IMR-90 (cell line): ENCODE measurements around the gene NHSL1. TPM values are rescaled to one million over a fixed set of nuclear protein-coding genes. Genes with fewer than 3 reads are reported as not detected.
A peak's percentile ranks its signal among the peaks of the same experiment; 100 is the strongest.

Source experiments
- ATAC-seq: fragments of 200-7000 bp; cut with Tn5 transposase; 2 replicates; pipeline ENCODE4 v1.9.1; 2020; ENCODE audit warnings: low read depth, mild to moderate bottlenecking, moderate library complexity
- BruUV-seq: library from RNA; stranded (reverse); fragments of 400-500 nt; replicated peaks from 2 replicates; lab custom pipeline; 2021; lab: Mats Ljungman, UMichigan
- CTCF ChIA-PET: fragments of 300-600 bp; formaldehyde crosslinking; extraction: SDS; loops from one replicate; lab custom pipeline; 2021; ENCODE audit warnings: antibody characterized with exemption; lab: Yijun Ruan, JAX
- POLR2A ChIA-PET: fragments of 300-600 bp; sonication (Branson Sonifier 250); formaldehyde crosslinking; loops from one replicate; lab custom pipeline; 2022; ENCODE audit warnings: antibody characterized with exemption; ENCODE audit not compliant: unreplicated experiment; lab: Charles Lee
- DNase-seq: peaks from one replicate; pipeline ENCODE4 v3.0.0; 2013
- H2AFZ ChIP-seq: replicated peaks from 2 replicates; pipeline ENCODE3; 2013; ENCODE audit warnings: low read length, mild to moderate bottlenecking; ENCODE audit not compliant: poor library complexity
- H2AK5ac ChIP-seq: 2 replicates; pipeline ENCODE4 v1.6.1; 2013; ENCODE audit warnings: low read depth, low read length, inconsistent platforms
- H2AK9ac ChIP-seq: replicated peaks from 2 replicates; pipeline ENCODE3; 2013; ENCODE audit warnings: mild to moderate bottlenecking, low read depth, low read length, moderate library complexity; ENCODE audit not compliant: poor library complexity
- H2BK120ac ChIP-seq: 2 replicates; pipeline ENCODE4 v1.6.1; 2013; ENCODE audit warnings: low read depth, low read length, inconsistent platforms
- H2BK15ac ChIP-seq: 3 replicates; pipeline ENCODE4 v1.6.1; 2013; ENCODE audit warnings: low read depth, low read length, inconsistent platforms
- H2BK20ac ChIP-seq: 2 replicates; pipeline ENCODE4 v1.6.1; 2013; ENCODE audit warnings: low read depth, mild to moderate bottlenecking, inconsistent platforms, low read length, moderate library complexity
- H2BK5ac ChIP-seq: 2 replicates; pipeline ENCODE4 v1.6.1; 2013; ENCODE audit warnings: mild to moderate bottlenecking, low read depth, low read length, inconsistent platforms; ENCODE audit not compliant: poor library complexity, severe bottlenecking
- H3K14ac ChIP-seq: replicated peaks from 2 replicates; pipeline ENCODE4 v1.6.1; 2013; ENCODE audit warnings: low read depth, low read length, inconsistent platforms
- H3K18ac ChIP-seq: 2 replicates; pipeline ENCODE4 v1.6.1; 2013; ENCODE audit warnings: low read depth, low read length, control low read depth
- H3K23ac ChIP-seq: 2 replicates; pipeline ENCODE4 v1.6.1; 2013; ENCODE audit warnings: low read depth, low read length, inconsistent platforms
- H3K27ac ChIP-seq: 2 replicates; pipeline ENCODE4 v1.5.1; 2013; ENCODE audit warnings: mild to moderate bottlenecking, control low read depth, low read length; ENCODE audit not compliant: insufficient read depth
- H3K27me3 ChIP-seq: 2 replicates; pipeline ENCODE4 v1.6.1; 2013; ENCODE audit warnings: low read length; ENCODE audit not compliant: control insufficient read depth, insufficient read depth
- H3K36me3 ChIP-seq: 2 replicates; pipeline ENCODE4 v1.6.1; 2013; ENCODE audit warnings: low read length, mixed read lengths; ENCODE audit not compliant: control insufficient read depth, insufficient read depth
- H3K4ac ChIP-seq: 2 replicates; pipeline ENCODE4 v1.6.1; 2013; ENCODE audit warnings: low read depth, low read length, inconsistent platforms
- H3K4me1 ChIP-seq: 2 replicates; pipeline ENCODE4 v1.6.1; 2013; ENCODE audit warnings: low read length, mixed read lengths; ENCODE audit not compliant: control insufficient read depth, insufficient read depth
- H3K4me2 ChIP-seq: 2 replicates; pipeline ENCODE4 v1.6.1; 2013; ENCODE audit warnings: low read depth, mild to moderate bottlenecking, control low read depth, low read length, moderate library complexity
- H3K4me3 ChIP-seq: 2 replicates; pipeline ENCODE4 v1.5.1; 2013; ENCODE audit warnings: low read depth, mild to moderate bottlenecking, control low read depth, low read length, moderate library complexity; ENCODE audit not compliant: insufficient read depth
- H3K56ac ChIP-seq: 2 replicates; pipeline ENCODE4 v1.6.1; 2013; ENCODE audit warnings: low read length, inconsistent platforms; ENCODE audit not compliant: insufficient read depth; ENCODE audit errors: extremely low read depth
- H3K79me1 ChIP-seq, 2 experiments: 2 replicates each; pipeline ENCODE4 v1.6.1; 2013; ENCODE audit warnings: low read length in 2 of 2, inconsistent platforms in 1 of 2, low read depth in 1 of 2
- H3K9ac ChIP-seq: 2 replicates; pipeline ENCODE4 v1.6.1; 2013; ENCODE audit warnings: low read depth, low read length, control low read depth
- H3K9me1 ChIP-seq: 2 replicates; pipeline ENCODE4 v1.6.1; 2013; ENCODE audit warnings: low read length, inconsistent platforms; ENCODE audit not compliant: insufficient read depth
- H3K9me3 ChIP-seq: 2 replicates; pipeline ENCODE4 v1.6.1; 2013; ENCODE audit warnings: low read length; ENCODE audit not compliant: control insufficient read depth, insufficient read depth
- H4K20me1 ChIP-seq: 2 replicates; pipeline ENCODE4 v1.6.1; 2013; ENCODE audit warnings: low read length, inconsistent platforms; ENCODE audit not compliant: insufficient read depth
- H4K5ac ChIP-seq: 2 replicates; pipeline ENCODE4 v1.6.1; 2013; ENCODE audit warnings: mild to moderate bottlenecking, low read depth, low read length, control low read depth
- H4K8ac ChIP-seq, 2 experiments: 2 replicates each; pipeline ENCODE4 v1.6.1; 2013; ENCODE audit warnings: low read depth in 2 of 2, low read length in 2 of 2, control low read depth in 1 of 2, inconsistent platforms in 1 of 2
- H4K91ac ChIP-seq: 2 replicates; pipeline ENCODE4 v1.6.1; 2013; ENCODE audit warnings: low read depth, low read length, inconsistent platforms; ENCODE audit not compliant: insufficient read depth
- WGBS, 2 experiments: methylation state at CpG; one replicate each; pipeline versions ENCODE4 v1.1.5 to v1.1.7; 2013; ENCODE audit warnings: missing lambda C conversion rate in 2 of 2; ENCODE audit not compliant: insufficient read length in 1 of 2; ENCODE audit errors: extremely low coverage in 2 of 2; 5-methylcytosine and 5-hydroxymethylcytosine counted together
- dilution Hi-C: fragments of 300-500 bp; cut with HindIII; formaldehyde crosslinking; loops from one replicate; pipeline ENCODE4 v1.14.3; 2018; ENCODE audit warnings: low sequenced_read_pairs; ENCODE audit not compliant: unreplicated experiment
- in situ Hi-C: fragments of 300-500 bp; cut with MboI; formaldehyde crosslinking; loops from 3 replicates; pipeline ENCODE4 v1.14.3; 2019; ENCODE audit warnings: low sequenced_read_pairs, inconsistent platforms, mixed read lengths
- intact Hi-C: fragments of 100-400 bp; cut with micrococcal nuclease; formaldehyde crosslinking; loops from 2 replicates; pipeline ENCODE4 v1.10.0; 2022
- polyA plus RNA-seq, 3 experiments: library from polyadenylated mRNA; depleted of rRNA; stranded (reverse); fragments of >200 nt; gene quantifications; 2 replicates each; pipeline ENCODE4 v1.2.3, GENCODE V29; 2012; ENCODE audit warnings: low replicate concordance in 1 of 3
- total RNA-seq: library from RNA; depleted of rRNA; stranded (reverse); fragments of >200 nt; gene quantifications from 2 replicates; pipeline ENCODE4 v1.2.3, GENCODE V29; 2012
- TF ChIP-seq, protein P1 (sequence below): fragments of 150-350 bp; IDR thresholded peaks from 2 replicates; pipeline ENCODE4 v1.6.1; 2017; ENCODE audit warnings: mild to moderate bottlenecking, antibody characterized with exemption, low read length, low read depth

Gene NHSL1
- total and polyA plus RNA-seq, 2 of the 4 experiments (the other 2 are of a cell fraction) = 5.6 to 7.2 TPM

DNA sequence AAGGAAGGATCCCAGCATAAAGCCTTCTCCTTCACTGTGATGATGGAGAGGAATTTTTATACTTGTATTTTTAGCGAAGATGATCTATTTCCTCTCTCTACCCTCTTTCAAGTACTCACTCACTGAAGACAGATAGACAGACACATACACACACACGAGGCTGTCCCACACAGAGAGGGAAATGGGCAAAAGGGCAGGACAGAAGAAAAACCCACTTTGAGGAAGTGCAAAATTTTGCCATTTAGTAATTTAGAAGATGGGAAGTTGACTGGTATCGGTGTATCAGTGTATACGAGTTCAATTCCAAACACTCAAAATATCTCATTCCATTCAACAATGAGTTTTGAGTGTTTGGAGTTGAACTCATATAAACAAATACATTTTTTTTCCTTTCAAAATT is 64.4 kb downstream of the NHSL1 start:
- no peak overlapping the region for H2AFZ ChIP-seq
- H3K18ac ChIP-seq = no peak overlapping the region
- peaks cover 11% of the 10 kb centered on the region for H3K36me3 ChIP-seq
- H3K9me3 ChIP-seq = no peaks in the 10 kb centered on the region
- H3K27me3 ChIP-seq = no peaks in the 10 kb centered on the region
- no peak overlapping the region for H4K5ac ChIP-seq
- peak overlapping the region; percentile 8; the same call in 1 of the 2 replicates for H2AK5ac ChIP-seq
- no peak overlapping the region for H3K4ac ChIP-seq
- intact Hi-C loops = no loop called here
- ChIA-PET POLR2A (no interaction called here), CTCF (interaction anchor here (0.6 kb wide), 1 partner anchor 156 kb away, joined by 3 read pairs; no protein-coding TSS in a partner anchor)
- ATAC-seq = no peak; the same call in 1 of the 2 replicates
- H2BK120ac ChIP-seq = no peak overlapping the region
- H4K91ac ChIP-seq = no peak overlapping the region
- no peak overlapping the region for H3K4me2 ChIP-seq
- no TSS peak for BruUV-seq
- H3K9ac ChIP-seq = no peak overlapping the region
- no peak overlapping the region for H3K4me3 ChIP-seq
- H3K79me1 ChIP-seq = no peaks in the 10 kb centered on the region
- in situ Hi-C loops = loop anchor here (5.0 kb wide), 3 partner anchors 77 to 327 kb away; no protein-coding TSS in a partner anchor
- dilution Hi-C loops = no loop called here
- no peaks in the 10 kb centered on the region for H4K20me1 ChIP-seq
- H3K4me1 ChIP-seq = peaks cover 1% of the 10 kb centered on the region; the same call in 1 of the 2 replicates
- H3K27ac ChIP-seq = no peak overlapping the region
- H3K9me1 ChIP-seq = peaks cover 6% of the 10 kb centered on the region
- no peak overlapping the region for H3K14ac ChIP-seq
- no peak overlapping the region for H3K56ac ChIP-seq
- TF ChIP-seq, protein P1, sequence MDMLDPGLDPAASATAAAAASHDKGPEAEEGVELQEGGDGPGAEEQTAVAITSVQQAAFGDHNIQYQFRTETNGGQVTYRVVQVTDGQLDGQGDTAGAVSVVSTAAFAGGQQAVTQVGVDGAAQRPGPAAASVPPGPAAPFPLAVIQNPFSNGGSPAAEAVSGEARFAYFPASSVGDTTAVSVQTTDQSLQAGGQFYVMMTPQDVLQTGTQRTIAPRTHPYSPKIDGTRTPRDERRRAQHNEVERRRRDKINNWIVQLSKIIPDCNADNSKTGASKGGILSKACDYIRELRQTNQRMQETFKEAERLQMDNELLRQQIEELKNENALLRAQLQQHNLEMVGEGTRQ = no peak
- no peak overlapping the region for H2BK5ac ChIP-seq
- no peak overlapping the region for H2BK20ac ChIP-seq
- H2AK9ac ChIP-seq = no peak overlapping the region
- WGBS, 2 experiments = no CpG with 5 or more reads among the region's 4 CpGs
- 0 out of 4 replicates have a peak overlapping the region, but pooled peaks of 1 of the 2 experiments have one; percentile 39 for H4K8ac ChIP-seq
- H2BK15ac ChIP-seq = no peak overlapping the region
- DNase-seq = no peak
- H3K23ac ChIP-seq = no peak overlapping the region; the same call in 1 of the 2 replicates
